Kidney tubule cell (primary cell): ENCODE data around the gene HS6ST2.

Experiments used
- DNase-seq: peaks from one replicate; pipeline ENCODE4 v3.0.0-alpha.2; 2018; ENCODE audit warnings: low spot score

The HS6ST2 gene

DNA sequence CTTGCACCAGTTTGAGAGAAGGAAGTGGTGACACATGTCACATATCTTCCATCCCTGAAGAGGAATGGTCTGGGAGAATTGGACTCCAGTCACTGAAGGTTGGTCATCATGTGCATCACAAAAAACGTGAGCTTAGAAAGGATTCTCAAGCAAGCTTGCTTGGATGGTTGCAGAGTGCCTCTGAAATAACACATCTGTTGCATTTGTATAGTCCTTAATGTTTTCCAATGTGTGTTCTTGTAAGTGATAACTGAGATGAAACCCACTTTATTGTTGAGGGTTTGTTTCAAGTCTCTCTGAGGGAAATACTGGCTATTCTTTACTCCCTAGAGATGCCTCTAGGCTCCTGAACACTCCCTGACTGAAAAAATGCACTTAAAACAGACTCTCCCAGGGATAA is 285.1 kb downstream of the HS6ST2 start:
- DNase-seq: no peak

GRCh38 chrX:132671229-132671641 is 287.2 kb downstream of the HS6ST2 start:
- peak; percentile 47 for DNase-seq

DNA sequence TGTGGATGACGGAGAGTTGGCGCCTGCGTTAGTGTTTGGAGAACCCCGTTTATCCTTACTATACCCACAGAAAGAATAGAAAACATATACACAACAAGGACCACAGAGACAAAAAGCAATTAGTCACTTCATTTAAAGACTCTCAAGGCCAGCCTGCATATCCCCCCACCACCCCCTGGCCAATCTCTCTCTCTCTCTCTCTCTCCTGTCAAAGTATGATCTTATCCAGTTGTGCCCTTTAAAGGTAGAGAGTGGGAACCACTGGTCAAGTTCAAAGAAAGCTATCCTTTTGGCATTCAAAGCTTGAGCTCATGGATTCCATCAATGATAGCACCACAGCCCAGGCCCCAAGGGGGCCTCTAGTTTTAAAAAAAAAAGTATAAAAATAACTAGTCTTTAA is 289.3 kb downstream of the HS6ST2 start:
- DNase-seq: no peak

DNA sequence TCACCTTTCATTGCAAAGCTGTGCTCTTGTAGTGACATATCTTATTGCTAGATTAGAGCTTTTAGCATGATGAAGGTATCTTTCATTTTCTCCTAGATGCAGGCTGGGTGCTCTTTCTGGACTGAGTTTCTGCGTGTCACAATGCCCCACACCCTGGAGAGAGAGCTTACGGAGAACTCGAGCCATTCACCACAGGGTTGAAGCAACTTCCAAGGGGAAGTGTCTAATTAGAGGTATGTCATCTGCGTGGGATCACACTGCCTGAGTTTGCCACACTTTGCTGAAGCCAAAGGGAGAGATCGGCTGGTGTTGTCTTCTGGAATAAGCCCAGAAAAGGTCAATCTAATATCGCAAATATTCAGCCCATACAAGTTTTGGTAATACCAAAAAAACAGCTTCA is 290.3 kb downstream of the HS6ST2 start:
- no peak for DNase-seq

GRCh38 chrX:132665676-132666075 is 292.8 kb downstream of the HS6ST2 start:
- no peak for DNase-seq

DNA sequence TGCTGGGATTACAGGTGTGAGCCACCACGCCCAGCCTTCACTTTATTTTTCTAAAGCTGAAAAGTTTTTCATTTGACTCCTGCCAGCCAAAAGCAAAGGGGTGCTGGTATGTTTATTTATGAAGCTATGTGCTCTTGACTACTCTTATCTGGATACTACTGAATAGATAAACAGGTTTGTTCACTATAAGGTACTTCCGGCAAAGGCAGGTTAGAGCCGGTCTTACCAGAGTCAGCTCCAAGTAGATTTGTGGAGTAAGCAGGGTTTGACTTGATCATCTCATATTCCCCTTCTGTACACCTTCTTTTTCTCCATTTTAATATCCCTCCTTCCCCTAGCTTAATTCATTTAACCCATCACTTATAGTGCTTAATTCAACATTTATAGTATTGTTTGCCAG is 294.2 kb downstream of the HS6ST2 start:
- no peak for DNase-seq

DNA sequence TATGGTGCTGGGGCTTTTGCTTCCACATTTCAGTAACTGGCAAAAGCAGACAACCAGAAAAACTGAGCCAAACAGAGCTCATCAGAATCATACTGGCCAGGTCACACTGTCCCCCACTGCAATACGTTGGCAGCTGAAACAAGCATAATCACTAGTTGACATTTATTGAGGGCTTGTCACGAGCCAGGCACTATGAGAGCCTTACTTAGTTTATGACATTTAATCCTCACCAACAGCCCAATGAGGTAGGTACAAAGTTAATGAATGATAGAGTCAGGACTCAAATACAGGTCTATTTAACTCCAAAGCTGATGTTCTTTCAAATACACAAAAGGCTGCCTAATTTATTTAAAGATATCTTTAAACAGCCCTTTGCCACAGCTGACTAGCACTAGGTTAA is 295.6 kb downstream of the HS6ST2 start:
- DNase-seq: no peak

- no peak for DNase-seq
These were observed 300.6 kb downstream of the HS6ST2 start for GRCh38 chrX:132657876-132658275.

DNA sequence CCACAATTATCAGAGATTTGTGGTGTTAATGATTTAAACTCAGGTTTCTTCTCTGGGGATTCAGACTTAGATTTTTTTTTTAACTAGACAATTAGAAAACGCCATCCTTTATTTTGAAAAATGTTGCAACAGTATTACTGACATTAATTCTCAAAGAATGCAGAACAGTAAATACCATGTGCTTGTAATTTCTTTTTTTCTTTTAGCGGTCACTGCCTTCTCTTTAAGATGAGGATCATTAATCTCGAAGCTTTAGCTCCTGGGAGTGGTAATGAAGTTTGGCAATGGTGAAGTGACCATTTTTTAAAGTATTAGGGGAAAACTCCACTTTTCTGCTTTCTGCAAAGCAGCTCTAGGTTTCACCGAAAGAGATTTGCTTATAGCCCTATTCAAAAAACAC is 305.6 kb downstream of the HS6ST2 start:
- DNase-seq: no peak

DNA sequence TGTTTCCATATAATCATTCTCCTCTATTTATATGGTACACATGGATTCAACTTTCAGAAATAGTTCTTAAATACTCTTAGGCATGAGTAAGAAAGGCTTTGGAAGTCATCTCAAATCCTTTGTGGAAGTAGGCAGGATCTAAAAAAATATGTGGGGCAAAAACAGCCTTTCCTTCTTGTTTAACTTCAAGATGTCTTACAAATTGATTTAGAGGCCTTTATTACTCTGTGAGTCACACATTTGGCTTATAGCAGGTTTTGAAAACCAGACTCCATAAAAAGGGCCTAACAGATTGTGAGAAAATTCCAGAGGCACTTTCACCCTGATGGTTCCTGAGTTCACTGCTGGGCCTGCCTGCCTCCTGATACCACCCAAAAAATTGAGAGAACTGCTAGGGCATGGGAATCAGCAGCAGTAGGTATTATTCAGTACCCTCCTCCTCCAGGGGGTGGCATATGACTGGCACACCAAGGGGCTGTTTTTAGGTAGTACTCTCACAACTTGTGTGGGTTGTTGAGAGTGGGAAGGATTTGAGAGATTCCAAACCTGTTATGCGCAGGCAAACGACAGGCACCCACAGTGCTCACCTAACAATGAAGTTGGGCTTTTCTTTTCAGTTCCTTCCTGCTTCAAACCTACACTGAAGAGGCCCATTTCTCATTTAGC is 306.9 kb downstream of the HS6ST2 start:
- no peak for DNase-seq

GRCh38 chrX:132648895-132649294 is 309.5 kb downstream of the HS6ST2 start:
- no peak for DNase-seq

DNA sequence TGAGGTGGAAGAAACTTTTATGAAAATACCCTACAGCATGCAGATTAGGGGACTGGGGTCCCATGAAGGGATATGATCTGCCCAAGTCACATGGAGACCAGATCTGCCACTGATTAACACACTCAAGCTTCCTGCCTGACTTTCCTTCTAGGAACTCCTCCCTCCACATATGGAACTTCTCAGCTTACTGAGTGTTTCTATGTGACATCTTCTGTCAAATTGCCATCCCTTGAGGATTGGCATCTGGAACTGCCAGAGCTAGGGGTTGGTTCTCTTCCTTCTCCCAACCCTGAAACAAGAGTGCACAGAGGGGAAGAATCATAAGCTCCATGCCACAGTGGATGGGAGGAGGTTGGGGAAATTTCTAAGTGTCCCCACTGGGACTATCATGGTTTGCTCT is 319.0 kb downstream of the HS6ST2 start:
- no peak for DNase-seq

- DNase-seq: peak; percentile 32
These were observed 320.1 kb downstream of the HS6ST2 start for GRCh38 chrX:132638313-132638712.

DNA sequence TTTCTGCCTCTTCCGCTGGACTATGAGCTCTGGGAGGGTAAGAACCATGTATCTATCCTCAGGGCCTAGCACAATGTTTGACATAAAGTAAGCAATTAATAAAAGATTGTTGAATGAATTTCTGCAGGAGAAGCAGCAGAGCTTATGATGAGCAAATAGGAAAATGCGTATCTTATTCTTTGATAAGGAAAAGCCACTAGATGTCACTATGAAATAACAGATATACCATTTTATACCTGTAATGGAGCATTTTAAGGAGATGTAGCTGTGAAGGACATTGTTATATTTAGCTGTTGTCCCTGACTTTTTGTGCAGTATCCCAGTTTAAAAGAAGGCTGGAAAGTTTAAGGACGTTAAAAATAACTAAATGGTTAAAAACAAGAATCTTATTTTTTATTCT is 322.3 kb downstream of the HS6ST2 start:
- DNase-seq: peak; percentile 8

GRCh38 chrX:132634521-132634920 is 323.9 kb downstream of the HS6ST2 start:
- peak; percentile 6 for DNase-seq

DNA sequence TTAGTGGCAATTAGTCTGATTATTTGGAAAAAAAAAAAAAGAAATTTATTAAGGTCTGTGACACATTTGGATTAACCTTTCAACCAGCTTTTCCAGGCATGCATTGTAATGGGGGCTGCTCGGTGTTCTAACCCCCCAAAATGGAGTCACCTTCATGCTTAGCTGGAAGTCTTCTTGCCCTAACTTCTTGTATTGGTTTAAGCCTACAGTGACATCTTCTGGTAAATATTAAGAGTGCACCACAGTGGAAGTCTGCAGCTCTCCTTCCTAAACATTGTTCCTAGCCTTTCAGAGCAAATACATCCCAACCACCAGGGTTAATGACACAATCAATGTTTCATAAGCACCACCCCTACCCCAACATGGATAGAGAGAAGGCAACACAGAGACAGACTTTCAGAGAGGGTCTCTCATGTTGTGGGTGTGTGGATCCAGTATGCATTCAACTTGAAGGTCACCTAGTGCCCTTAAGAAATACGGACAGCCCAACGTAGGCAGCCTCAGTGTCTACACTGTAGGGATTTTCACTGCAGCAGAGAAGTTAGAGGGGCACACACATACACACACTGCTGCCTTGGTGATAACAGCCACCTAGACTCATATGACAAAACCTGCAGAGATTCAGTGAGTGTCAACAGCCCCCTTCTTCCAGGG is 326.7 kb downstream of the HS6ST2 start:
- DNase-seq: peak; percentile 41

DNA sequence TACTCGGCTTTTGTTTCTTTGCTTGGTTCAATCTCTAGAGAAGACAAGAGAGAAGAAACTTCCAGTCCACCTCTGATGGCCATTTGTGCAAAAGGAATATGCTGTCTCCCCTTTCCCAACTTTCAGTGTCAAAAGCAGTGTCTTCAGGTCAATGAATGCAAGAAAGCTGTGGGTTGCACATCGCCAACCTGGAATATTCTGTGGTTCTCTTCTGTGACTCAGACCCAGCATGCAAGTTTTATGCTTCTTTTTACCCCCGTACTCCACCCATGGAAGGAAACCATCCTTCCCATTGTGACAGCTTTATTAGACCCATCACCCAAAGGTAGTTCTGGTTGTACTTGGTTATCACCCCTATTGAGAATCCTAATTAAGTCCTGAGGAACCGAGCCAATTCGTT is 334.0 kb downstream of the HS6ST2 start:
- DNase-seq: no peak

DNA sequence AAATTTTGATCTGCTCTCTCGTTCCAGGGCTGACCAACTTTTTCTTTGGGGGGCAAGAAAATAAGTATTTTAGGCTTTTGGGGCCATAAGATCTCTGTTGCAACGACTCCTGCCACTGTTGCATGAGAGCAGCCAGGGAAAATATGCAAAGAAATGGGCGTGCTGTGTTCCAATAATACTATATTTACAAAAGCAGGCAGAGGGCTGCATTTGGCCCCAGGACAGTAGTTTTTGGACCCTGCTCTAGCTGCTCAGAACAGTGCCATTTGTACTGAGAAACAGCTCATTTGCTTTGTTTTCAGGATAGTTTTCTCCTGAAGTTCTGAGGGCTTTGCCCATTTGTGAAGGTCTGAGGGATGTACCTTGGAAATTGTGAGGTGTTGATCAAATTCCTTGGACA is 334.5 kb downstream of the HS6ST2 start:
- DNase-seq: no peak

DNA sequence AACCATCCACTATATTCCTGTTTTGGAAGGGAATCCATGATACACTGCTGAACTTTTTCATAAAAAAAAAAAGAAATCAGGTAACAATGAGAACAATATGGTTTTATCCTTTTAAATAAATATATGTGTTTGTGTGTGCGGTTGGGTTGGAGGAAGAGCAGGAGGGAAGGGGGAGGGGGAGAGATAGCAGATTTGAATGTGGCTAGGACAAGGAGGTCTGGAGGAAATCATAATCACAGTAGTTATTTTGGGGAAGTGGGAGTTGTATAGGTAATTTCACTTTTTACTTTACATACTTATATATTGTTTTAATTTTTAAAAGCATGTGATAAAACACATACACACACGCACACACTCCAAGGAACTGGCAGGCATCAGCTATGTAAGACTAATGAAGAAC is 335.1 kb downstream of the HS6ST2 start:
- DNase-seq: no peak

DNA sequence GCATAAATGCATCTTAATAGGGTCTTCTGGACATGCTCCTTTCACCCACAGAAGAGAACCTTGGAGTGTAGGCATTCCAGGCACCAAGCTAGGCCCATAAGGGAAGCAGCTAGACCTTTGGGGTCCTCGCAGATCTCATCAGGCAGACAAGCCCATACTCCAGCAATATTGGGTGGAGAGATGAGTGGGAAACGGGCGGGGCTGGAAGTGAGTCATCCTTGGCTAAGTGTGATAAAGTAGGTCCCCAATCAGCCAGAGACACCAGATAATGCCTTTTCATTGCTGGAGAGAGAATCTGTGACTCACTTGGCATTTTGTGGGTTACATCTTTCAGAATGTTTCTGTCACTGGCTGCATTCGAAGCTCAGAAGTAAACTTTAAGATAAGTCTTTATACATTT is 336.3 kb downstream of the HS6ST2 start:
- DNase-seq: peak; percentile 48

- DNase-seq: peak; percentile 6
These were observed 339.6 kb downstream of the HS6ST2 start for GRCh38 chrX:132618810-132619209.

DNA sequence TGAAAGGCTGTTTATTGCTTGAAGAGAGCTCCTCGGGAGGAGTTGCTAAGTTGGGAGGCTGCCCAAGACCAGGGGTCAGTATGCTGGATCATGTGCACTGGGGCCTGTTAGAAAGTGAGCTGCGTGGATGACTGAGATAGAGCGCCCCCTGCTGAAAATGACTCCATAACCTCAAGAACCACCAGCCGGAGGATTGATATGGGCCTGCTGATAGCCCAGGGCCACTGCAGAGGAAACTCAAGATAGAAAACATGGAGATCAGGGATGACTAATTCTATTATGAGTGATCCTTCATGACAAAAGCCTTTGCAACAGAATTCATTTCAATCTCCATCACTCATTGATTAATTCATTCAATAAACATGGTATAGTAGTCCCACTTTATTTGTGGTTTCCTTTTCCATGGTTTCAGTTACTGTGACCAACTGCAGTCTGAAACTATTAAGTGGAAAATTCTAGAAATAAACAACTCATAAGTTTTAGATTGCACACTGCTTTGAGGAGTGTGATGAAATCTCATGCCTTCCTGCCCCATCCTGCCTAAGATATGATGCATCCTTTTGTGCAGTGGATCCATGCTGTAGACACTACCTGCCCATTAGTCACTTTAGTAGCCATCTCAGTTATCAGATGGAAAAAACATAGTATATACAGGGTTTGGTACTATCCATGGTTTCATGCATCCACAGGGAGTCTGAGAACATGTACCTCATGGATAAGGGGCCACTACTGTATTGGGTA is 342.9 kb downstream of the HS6ST2 start:
- peak; percentile 39 for DNase-seq

DNA sequence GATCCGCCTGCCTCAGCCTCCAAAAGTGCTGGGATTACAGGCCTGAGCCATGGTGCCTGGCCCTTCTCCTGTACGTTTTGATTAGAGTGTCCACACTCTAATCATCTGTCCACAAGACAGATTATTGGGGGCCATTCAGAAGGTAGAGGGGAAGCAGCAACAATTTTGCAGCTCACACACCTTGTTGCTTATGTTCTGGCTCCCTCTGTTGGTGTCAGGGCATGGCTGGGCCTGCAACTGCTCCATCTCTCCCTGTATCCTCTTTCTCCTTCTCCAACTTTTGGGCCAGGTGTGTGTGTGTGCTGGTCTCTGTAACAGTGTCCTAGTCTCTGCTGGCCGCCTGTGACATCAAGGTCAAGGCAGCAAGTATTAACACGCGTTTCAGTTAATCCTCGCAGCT is 344.1 kb downstream of the HS6ST2 start:
- no peak for DNase-seq
